Jurkat, Clone E6-1 (cell line): Measurements from ENCODE around the gene TCEAL9. TPM values are rescaled to one million over a fixed set of nuclear protein-coding genes. Genes with fewer than 3 reads are reported as not detected.
"Not testable (repeated sequence)": the region's sequence is repeated elsewhere in the genome, so short reads cannot be mapped to it uniquely, and the experiment has no call there.

ENCODE experiments used
- DNase-seq: peaks from one replicate; pipeline ENCODE4 v3.0.0-alpha.2; 2011; ENCODE audit warnings: low read depth, low spot score
- H3K4me3 ChIP-seq: 2 replicates; pipeline ENCODE4 v1.5.1; 2011; ENCODE audit warnings: mild to moderate bottlenecking, low read length, control low read depth, moderate library complexity
- polyA plus RNA-seq: library from polyadenylated mRNA; unstranded; fragments of >200 nt; gene quantifications from one replicate; pipeline ENCODE4 v1.2.1, GENCODE V29; 2012; ENCODE audit warnings: missing spikeins; ENCODE audit not compliant: insufficient read length, insufficient read depth

TCEAL9 gene, protein sequence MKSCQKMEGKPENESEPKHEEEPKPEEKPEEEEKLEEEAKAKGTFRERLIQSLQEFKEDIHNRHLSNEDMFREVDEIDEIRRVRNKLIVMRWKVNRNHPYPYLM
- 39.7 TPM for polyA plus RNA-seq

- DNase-seq: peak; percentile 39
- H3K4me3 ChIP-seq: peak within 1 kb of the TSS; percentile 74
Observed at GRCh38 chrX:103356130-103356798, at the start of gene TCEAL9. TSS of gene TCEAL9 (plus strand) at chrX:103356506. CDS start at chrX:103357685, 1,179 bp downstream.

DNA sequence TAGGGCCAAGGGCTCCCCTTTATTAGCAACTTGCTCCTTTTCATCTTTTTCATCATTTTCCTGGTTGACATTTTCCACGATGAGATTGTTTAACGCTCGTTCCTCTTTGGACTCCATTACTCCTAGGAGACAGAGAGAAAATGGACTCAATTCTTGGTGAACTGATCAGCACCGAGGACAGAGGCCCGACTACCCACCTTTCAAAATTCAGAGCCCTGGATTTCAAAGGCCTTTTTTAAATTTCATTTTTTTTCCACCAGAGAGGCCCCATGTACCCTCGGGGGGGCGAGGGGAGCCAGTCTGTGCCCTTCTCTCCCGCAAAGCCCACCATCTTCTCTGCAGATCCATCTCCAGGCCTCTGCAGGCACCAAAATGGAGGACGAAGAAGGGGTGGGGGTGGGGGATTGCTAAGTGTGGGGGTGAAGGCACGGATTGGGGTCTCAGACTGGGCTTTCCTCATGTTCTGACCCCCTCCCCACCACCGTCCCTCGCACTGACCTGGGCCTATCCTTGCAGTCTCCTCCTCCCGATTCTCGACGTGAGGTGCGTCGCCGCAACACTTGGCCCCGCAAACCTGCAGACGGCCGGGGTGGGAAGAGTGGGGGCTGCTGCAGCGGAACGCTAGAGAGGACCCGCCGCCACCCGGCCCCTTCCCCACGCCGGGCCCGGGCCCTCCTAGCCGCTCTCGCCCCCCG is 46.3 kb upstream of the TCEAL9 start:
- peak overlapping the region; percentile 57 for H3K4me3 ChIP-seq
- DNase-seq: no peak

GRCh38 chrX:103310555-103311398 is 45.5 kb upstream of the TCEAL9 start, which contains the start of gene BEX2:
TSS of gene BEX2 (minus strand) at chrX:103310990. CDS start at chrX:103309976, 1,014 bp downstream.
- DNase-seq: peak; percentile 55
- H3K4me3 ChIP-seq: peak within 1 kb of the TSS; percentile 57

DNA sequence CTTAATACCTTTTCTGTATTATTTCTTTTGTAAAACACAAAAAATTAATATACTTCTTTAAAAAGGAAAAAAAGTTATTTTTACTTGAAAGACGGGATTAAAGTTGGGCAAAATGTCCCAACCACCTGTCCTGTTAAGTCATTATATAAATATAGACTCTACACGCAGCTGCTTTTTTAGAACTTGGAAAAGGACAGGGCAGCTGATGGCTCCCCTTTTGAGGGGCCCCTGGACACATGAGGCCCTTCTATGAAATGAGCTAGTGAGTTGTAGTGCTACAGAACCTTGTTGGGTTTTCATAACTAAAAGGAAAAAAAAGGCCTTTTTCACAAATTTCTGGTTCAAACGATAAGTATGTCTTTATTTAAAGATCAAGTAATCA is 44.9 kb upstream of the TCEAL9 start:
- peak overlapping the region; percentile 57 for H3K4me3 ChIP-seq
- no peak for DNase-seq

GRCh38 chrX:103329991-103330390 is 26.3 kb upstream of the TCEAL9 start, which contains the start of gene TCEAL7:
TSS of gene TCEAL7 (plus strand) at chrX:103330239. CDS start at chrX:103331404, 1,165 bp downstream.
- no peak within 1 kb of the TSS for H3K4me3 ChIP-seq
- no peak for DNase-seq

DNA sequence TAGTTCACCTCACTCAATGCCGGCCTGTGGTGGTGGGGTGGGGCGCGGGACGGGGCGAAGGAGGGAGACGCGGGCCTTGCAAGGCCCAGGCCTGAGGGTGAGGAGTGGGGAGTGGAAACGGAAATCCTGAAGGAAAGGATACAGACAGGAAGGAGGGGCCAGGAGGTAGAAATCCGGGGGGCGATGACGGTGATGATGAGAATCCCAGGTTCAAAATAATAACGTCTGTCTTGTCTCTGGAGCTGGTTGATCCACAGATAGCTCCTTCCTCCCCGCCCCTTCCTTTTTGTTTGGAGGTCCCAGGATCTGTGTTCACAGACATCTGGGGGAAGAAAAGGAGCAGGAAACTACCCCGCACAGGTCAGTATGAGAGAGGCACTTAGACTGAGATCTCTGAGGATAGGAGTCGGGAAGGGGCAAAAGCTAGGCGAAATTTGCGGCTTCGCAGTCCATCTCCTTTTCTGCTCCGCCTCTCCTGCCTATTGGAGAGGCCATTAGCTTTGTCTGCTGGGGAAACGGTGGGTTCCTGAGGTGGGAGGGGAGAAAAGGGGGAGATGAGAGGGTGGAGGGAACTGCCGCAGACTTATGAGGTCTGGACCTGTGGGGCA is 25.5 kb upstream of the TCEAL9 start:
- H3K4me3 ChIP-seq: no peak overlapping the region
- DNase-seq: no peak

DNA sequence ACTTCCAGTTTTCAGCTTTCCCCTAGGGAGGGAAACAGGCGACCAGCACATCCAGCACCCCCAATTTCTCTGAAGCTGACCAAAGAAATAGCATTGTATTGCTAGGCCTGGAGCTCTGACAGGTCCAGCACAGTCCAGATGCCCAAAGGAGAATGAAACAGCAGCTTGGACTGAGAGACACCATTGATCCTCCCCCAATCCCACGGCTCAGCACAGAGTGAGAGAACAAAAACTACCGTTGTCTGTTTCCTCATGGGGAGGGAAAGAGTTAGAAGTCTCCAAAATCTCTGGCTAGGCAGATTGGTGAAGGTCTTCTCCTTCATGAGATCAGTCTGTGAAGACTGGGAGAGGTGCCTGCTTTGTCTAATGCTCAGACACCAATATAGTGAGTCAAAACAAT is 17.6 kb upstream of the TCEAL9 start:
- H3K4me3 ChIP-seq: no peak overlapping the region
- no peak for DNase-seq

DNA sequence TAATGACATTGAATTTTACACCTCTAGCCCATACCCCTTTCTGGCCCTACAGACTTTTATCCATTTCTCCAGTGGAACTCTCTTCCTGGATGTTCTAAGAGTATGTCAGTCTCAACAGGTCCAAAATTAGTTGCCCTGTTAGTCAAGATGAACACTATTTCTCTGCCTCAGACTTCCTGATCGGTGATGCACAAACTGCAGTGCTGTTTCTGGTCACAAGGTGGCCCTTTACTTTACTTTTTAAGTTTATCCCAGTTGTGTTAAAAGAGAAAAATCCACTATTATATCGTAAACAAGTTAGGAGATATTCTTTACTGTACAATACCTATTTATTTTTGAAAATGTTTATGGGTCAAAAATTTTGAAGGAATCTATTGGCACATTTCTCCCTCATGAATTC is 13.2 kb upstream of the TCEAL9 start:
- DNase-seq: peak; percentile 28
- no peak overlapping the region for H3K4me3 ChIP-seq

- DNase-seq: no peak
- H3K4me3 ChIP-seq: no peak overlapping the region
Observed at GRCh38 chrX:103344606-103345005, 11.7 kb upstream of the TCEAL9 start.

DNA sequence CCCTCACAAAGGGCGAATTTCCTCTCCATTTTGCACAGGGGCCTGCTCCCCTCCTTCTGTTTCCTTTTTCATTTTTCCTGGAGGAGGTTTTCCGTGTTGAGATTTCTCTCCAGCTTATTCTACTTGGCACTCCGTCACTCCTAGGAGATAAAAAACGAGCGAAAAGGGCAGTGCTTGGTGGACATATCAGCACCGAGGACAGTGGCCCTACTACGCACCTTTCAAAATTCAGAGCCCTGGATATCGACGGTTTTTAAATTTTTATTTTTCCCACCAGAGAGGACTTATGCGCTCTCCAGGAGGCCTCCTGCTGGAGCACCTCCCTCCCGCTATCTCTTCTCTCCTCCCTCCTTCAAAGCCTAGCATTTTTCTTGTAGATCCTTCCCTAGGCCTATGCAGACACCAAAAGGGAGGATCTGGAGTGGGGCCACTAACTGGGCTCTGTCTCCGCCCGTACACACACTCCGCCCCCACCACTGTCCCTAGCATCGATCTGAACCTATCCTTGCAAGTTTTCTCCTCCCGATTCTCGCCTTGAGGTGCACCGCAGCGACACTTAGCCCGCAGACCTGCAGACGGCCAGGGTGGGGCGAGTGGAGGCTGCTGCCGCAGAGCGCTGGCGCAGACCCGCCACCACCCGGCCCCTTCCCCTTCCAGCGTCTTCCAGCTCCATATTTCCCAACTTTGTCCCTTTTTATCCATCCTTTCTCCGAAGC is 8.5 kb upstream of the TCEAL9 start:
- no peak for DNase-seq
- H3K4me3 ChIP-seq: no peak overlapping the region

GRCh38 chrX:103356858-103357257 is 552 bp downstream of the TCEAL9 start:
- DNase-seq: no peak
- peak overlapping the region; percentile 74 for H3K4me3 ChIP-seq

DNA sequence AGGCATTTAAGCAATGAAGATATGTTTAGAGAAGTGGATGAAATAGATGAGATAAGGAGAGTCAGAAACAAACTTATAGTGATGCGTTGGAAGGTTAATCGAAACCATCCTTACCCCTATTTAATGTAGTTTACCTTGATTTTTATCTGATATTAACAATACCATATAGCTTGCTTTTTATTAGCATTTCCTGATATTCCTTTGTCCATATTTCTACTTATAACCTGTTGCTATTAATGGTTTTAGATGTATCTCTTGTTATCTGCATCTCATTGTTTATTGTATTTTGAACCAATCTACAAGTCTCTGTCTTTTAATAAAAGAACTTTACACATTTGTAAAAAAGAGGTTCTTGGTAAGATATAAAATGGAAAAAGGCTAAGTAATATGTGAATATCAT is 1.6 kb downstream of the TCEAL9 start:
- H3K4me3 ChIP-seq: no peak overlapping the region

GRCh38 chrX:103359605-103360004 is 3.3 kb downstream of the TCEAL9 start:
- not testable (repeated sequence) for DNase-seq

More for the DNA sequence above, 1.6 kb downstream of the TCEAL9 start:
- no peak for DNase-seq

DNA sequence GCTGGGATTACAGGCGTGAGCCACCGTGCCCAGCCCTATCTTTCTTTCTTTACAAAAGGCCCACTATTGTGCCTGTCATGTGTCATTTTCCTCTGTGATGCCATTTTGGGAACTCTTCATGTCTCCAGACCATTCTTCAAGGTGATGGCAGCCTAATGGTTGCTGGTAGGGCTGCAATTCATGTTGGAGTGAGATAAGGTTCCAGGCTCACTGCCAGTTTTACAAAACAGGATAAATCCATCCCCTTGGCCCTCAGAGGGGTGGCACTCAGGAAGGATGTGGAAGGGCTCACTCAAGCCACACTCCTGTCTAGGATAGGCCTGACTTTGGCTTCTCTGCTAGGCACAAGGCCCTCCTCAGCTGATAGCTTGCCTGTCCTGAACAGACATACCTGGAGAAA is 3.8 kb downstream of the TCEAL9 start:
- H3K4me3 ChIP-seq: no peak overlapping the region
- no peak for DNase-seq

More at GRCh38 chrX:103359605-103360004, 3.3 kb downstream of the TCEAL9 start:
- H3K4me3 ChIP-seq: not testable (repeated sequence)

DNA sequence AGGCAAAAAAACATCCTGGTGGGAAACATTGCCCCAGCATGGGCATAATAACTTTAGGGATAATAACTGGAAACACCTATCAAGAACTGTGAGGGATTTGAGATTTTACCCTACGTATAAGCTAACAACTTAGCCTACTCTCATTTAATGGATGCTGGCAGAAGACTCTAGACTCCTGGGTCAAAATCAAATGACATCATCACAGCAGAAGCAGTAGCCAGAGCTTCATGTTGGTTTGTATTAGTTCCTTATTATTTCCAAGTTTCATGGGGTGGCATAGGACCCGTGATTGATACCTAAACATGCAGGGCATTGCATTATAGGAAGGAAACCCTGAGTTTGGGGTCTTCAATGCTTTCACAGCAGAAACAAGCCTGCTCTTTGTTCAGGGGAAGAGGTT is 4.6 kb downstream of the TCEAL9 start:
- no peak for DNase-seq
- no peak overlapping the region for H3K4me3 ChIP-seq

DNA sequence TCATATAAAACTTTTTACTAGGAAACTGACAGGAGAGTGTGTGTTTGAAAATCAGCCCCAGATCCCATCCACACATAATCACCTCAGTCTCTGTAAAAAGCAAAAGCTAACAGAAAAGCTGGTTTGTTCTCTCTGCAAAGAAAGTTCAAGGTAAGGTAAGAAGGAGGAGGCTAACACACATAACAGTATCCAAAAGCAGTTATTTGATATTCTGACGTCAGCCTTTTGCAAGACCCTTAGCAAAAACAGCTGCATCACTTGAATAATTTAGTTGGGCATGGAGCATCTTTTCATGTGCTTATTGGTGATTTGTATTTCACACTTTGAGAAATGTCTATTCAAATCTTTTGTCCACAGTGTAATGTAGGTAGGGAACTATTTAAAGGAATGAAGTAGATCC is 5.5 kb downstream of the TCEAL9 start:
- no peak for DNase-seq
- H3K4me3 ChIP-seq: no peak overlapping the region

DNA sequence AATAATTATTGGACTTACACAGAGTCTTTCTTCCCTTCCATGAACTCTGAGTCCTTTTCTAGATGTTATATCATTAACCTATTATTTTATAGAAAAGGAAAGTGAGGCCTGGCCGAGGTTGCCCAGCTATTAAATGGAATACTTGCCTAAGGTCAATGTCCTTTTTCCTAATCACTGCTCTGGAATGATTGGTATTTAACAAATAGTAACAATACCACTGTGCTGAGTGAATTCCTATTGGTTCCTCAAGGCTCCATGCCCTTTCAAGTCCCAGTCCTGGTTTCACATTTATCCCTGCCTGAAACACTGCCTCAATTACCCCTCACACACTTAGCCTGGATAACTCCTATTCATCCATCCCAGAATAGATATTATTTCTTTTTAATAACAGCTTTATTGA is 6.2 kb downstream of the TCEAL9 start:
- H3K4me3 ChIP-seq: no peak overlapping the region
- no peak for DNase-seq

- no peak for DNase-seq
- H3K4me3 ChIP-seq: no peak overlapping the region
Observed at GRCh38 chrX:103363046-103363445, 6.7 kb downstream of the TCEAL9 start.
